Stimulated activated effector memory CD8-positive, alpha-beta T cell treated with anti-CD3 and anti-CD28 coated beads, Interleukin-12 subunit alpha, Interleukin-12 subunit beta, amount 100 ng/mL, for 72 hours (primary cell): ENCODE data around the gene PKIG.
"Not testable (repeated sequence)": the region's sequence is repeated elsewhere in the genome, so short reads cannot be mapped to it uniquely, and the experiment has no call there.

Source experiments
- ATAC-seq: fragments of 150-1000 bp; cut with Tn5 transposase; 2 replicates; pipeline ENCODE4 v1.10.0; 2021
- DNase-seq, 2 donors: peaks; one replicate each; pipeline ENCODE4 v3.0.0; 2021 to 2022; ENCODE audit warnings: low spot score in 2 of 2
- H3K27ac Mint-ChIP-seq: one replicate; pipeline ENCODE4 v1.8.0; 2022; ENCODE audit warnings: mild to moderate bottlenecking, mixed read lengths
- H3K36me3 Mint-ChIP-seq: one replicate; pipeline ENCODE4 v1.8.0; 2022; ENCODE audit warnings: mild to moderate bottlenecking, mixed read lengths
- H3K4me1 Mint-ChIP-seq: one replicate; pipeline ENCODE4 v1.8.0; 2022; ENCODE audit warnings: mixed read lengths
- H3K4me3 Mint-ChIP-seq: one replicate; pipeline ENCODE4 v1.8.0; 2022; ENCODE audit warnings: mild to moderate bottlenecking, mixed read lengths
- H3K9me3 Mint-ChIP-seq: one replicate; pipeline ENCODE4 v1.8.0; 2022; ENCODE audit warnings: mixed read lengths

PKIG gene

DNA sequence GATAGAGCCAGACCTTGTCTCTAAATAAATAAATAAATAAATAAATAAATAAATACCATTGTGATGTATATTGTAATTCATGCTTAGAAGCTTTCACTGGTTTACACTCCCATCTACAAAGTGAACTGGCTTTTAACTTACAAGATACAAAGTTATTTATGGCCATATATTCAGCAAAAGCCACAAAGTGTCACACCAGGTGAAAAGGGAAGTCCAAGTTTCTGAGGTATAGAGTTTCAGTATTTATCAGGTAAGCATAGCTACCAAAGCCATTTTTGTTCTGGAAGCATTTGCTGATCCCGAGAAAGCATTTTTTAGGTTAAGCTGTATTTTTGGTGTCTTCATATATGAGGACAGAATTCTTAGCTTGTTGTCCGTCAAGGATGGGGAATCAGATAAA lies 22.1 kb upstream of the PKIG start:
- no peak overlapping the region for H3K4me3 Mint-ChIP-seq
- no peaks in the 10 kb centered on the region for H3K9me3 Mint-ChIP-seq
- H3K27ac Mint-ChIP-seq = no peak overlapping the region
- DNase-seq (no peak), ATAC-seq (no peak)
- no peaks in the 10 kb centered on the region for H3K4me1 Mint-ChIP-seq
- H3K36me3 Mint-ChIP-seq = no peaks in the 10 kb centered on the region

DNA sequence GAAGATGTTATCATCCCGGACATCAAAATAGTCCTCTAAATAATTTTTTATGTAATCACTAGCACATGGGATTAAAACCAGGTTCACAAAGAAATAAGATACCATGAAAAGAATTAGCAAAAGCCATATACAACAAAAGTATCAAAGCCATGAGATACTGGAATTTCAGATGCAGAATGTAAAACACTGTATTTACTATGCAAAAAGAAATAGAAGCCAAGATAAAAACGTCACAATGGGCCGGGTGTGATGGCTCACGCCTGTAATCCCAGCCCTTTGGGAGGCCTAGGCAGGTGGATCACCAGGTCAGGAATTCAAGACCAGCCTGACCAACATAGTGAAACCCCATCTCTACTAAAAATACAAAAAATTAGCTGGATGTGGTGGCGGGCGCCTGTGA lies 21.6 kb upstream of the PKIG start:
- H3K27ac Mint-ChIP-seq, H3K4me1 Mint-ChIP-seq, DNase-seq, H3K36me3 Mint-ChIP-seq, ATAC-seq, H3K9me3 Mint-ChIP-seq, H3K4me3 Mint-ChIP-seq: not testable (repeated sequence)

- Mint-ChIP-seq H3K36me3 (no peaks in the 10 kb centered on the region), H3K4me3 (no peak overlapping the region), H3K9me3 (no peaks in the 10 kb centered on the region), H3K27ac (no peak overlapping the region), H3K4me1 (no peaks in the 10 kb centered on the region)
- ATAC-seq = no peak
- DNase-seq = no peak
Measured at GRCh38 chr20:44561876-44562275, 20.5 kb upstream of the PKIG start.

DNA sequence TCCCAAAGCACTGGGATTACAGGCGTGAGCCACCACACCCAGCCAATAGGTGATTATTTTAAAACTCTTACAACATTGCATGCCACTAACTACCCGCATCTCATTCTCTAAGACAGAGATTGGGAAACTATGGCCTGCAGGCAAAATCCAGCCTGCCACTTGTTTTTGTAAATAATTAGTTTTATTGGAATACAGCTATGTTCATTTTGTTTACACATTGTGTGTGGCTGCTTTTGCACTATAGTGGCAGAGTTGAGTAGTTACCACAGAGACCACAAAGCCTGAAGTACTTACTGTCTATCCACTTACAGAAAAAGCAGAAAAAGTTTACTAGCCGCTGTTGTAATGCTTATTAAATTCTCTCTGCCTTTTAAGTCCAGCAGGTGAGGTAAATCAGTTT lies 16.4 kb upstream of the PKIG start:
- no peak for ATAC-seq
- Mint-ChIP-seq H3K9me3 (no peaks in the 10 kb centered on the region), H3K36me3 (no peaks in the 10 kb centered on the region), H3K4me3 (no peak overlapping the region), H3K4me1 (no peaks in the 10 kb centered on the region), H3K27ac (no peak overlapping the region)
- DNase-seq = no peak

GRCh38 chr20:44566811-44567210 lies 15.6 kb upstream of the PKIG start:
- no peak for ATAC-seq
- no peak overlapping the region for H3K27ac Mint-ChIP-seq
- H3K36me3 Mint-ChIP-seq = no peaks in the 10 kb centered on the region
- no peaks in the 10 kb centered on the region for H3K4me1 Mint-ChIP-seq
- DNase-seq = no peak
- H3K4me3 Mint-ChIP-seq = no peak overlapping the region
- H3K9me3 Mint-ChIP-seq = no peaks in the 10 kb centered on the region

GRCh38 chr20:44570367-44570766 lies 12.0 kb upstream of the PKIG start:
- Mint-ChIP-seq H3K27ac (no peak overlapping the region), H3K4me3 (no peak overlapping the region), H3K4me1 (no peaks in the 10 kb centered on the region), H3K9me3 (no peaks in the 10 kb centered on the region), H3K36me3 (no peaks in the 10 kb centered on the region)
- ATAC-seq (no peak), DNase-seq (no peak)

GRCh38 chr20:44571362-44571988 lies 10.9 kb upstream of the PKIG start:
- no peak for ATAC-seq
- Mint-ChIP-seq H3K9me3 (no peaks in the 10 kb centered on the region), H3K4me1 (peaks cover 6% of the 10 kb centered on the region), H3K36me3 (no peaks in the 10 kb centered on the region), H3K4me3 (no peak overlapping the region), H3K27ac (no peak overlapping the region)
- DNase-seq = no peak

DNA sequence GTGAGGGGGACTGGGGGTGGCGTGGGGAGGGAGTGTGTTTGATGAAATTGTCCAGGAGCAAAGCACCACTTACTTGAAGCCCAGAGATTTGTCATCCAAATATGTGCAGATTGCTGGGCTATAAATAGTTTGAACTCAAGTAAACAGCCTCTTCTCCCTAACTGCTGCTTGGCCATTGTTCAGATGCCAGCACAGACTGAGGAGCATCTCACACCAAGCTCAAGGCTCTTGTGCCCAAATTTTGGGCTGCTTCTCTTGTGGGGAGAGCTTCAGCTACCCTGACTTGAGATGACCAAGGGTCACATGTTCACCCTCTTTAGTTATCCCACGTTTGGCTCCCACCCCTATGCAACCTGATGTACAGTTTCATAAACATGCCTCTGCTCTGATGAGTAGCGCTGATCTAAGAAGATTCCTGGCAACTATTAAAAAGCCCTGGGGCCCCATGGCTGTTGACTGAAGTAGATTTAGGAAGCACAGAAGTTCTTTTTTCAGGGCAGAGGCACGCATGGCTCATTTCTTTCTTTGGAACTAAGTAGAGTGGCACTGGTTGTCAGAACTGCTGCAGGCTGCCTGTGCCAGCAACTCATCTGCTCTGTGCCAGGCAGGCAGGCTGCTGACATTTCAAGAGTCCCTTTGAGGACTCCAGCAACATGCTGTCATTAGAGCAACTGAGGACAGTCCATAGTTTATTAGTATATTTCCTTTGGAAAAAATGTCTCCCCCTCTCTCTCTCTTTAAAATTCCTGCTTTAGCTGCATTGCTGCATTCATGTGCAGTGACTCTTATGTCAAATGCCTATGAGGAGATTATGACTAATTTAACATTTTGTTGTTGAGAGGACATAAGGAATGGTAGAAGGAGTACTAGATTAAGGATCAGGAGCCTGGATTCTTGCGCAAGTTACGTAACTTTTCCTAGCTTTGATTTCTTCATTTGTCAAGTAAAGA lies 9.6 kb upstream of the PKIG start:
- Mint-ChIP-seq H3K27ac (no peak overlapping the region), H3K4me3 (no peak overlapping the region), H3K4me1 (peaks cover 13% of the 10 kb centered on the region), H3K9me3 (no peaks in the 10 kb centered on the region), H3K36me3 (no peaks in the 10 kb centered on the region)
- ATAC-seq = no peak
- DNase-seq = no peak

GRCh38 chr20:44573501-44573869 lies 8.9 kb upstream of the PKIG start:
- Mint-ChIP-seq H3K9me3 (no peaks in the 10 kb centered on the region), H3K36me3 (no peaks in the 10 kb centered on the region), H3K4me1 (peaks cover 13% of the 10 kb centered on the region), H3K27ac (no peak overlapping the region), H3K4me3 (no peak overlapping the region)
- DNase-seq (no peak), ATAC-seq (no peak)

DNA sequence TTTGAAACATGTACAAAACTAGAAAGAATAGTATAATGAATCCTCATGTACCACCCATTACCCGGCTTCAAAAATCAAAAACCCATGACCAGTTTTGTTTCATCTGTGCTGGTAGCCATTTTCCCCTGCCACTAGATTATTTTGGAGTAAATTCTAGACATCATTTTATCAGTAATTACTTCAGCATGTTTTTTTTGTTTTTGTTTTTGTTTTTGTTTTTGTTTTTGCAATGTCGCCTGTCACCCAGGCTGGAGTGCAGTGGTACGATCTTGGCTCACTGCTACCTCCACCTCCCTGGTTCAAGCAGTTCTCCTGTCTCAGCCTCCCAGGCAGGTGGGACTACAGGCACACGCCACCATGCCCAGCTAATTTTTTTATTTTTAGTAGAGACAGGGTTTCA lies 8.0 kb upstream of the PKIG start:
- Mint-ChIP-seq H3K36me3 (no peaks in the 10 kb centered on the region), H3K4me1 (peaks cover 13% of the 10 kb centered on the region), H3K9me3 (no peaks in the 10 kb centered on the region), H3K27ac (no peak overlapping the region), H3K4me3 (no peak overlapping the region)
- no peak for DNase-seq
- ATAC-seq = no peak

- H3K9me3 Mint-ChIP-seq = no peaks in the 10 kb centered on the region
- peaks cover 22% of the 10 kb centered on the region for H3K4me1 Mint-ChIP-seq
- DNase-seq (no peak), ATAC-seq (no peak)
- peak overlapping the region; percentile 19 for H3K27ac Mint-ChIP-seq
- H3K4me3 Mint-ChIP-seq = no peak overlapping the region
- no peaks in the 10 kb centered on the region for H3K36me3 Mint-ChIP-seq
Measured at GRCh38 chr20:44576297-44576696, 6.1 kb upstream of the PKIG start.

GRCh38 chr20:44579313-44580081 lies 2.9 kb upstream of the PKIG start:
- ATAC-seq (no peak), DNase-seq (no peak)
- H3K4me1 Mint-ChIP-seq = peaks cover 32% of the 10 kb centered on the region
- no peaks in the 10 kb centered on the region for H3K36me3 Mint-ChIP-seq
- no peaks in the 10 kb centered on the region for H3K9me3 Mint-ChIP-seq
- no peak overlapping the region for H3K4me3 Mint-ChIP-seq
- H3K27ac Mint-ChIP-seq = no peak overlapping the region

GRCh38 chr20:44580581-44581268 lies 1.7 kb upstream of the PKIG start:
- ATAC-seq = peak; percentile 64
- no peak overlapping the region for H3K27ac Mint-ChIP-seq
- no peaks in the 10 kb centered on the region for H3K9me3 Mint-ChIP-seq
- H3K4me1 Mint-ChIP-seq = peaks cover 32% of the 10 kb centered on the region
- no peaks in the 10 kb centered on the region for H3K36me3 Mint-ChIP-seq
- DNase-seq = no peak
- H3K4me3 Mint-ChIP-seq = no peak overlapping the region

DNA sequence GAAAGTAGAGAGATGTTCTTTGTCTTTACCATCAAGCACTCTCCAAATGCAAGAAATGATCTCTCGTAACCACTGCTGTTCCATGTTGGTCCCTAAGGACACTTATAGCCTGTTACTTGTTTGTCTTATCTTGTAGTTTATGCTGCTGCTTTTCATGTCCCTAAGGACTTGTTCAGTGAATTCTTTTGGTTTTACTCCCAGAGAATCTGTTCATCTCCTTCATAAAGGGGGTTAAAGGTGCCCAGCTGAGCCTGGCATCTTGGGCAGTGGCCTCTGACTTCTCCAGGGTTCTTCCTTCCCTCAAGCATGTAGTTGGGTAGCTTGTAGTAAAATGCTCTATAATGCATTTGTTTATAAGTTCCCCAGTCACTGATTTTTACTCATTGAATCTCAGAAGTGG lies 864 bp upstream of the PKIG start:
- no peak overlapping the region for H3K27ac Mint-ChIP-seq
- H3K4me1 Mint-ChIP-seq = peaks cover 26% of the 10 kb centered on the region

GRCh38 chr20:44583157-44583556 lies 778 bp downstream of the PKIG start:
- no peaks in the 10 kb centered on the region for H3K9me3 Mint-ChIP-seq
- H3K4me3 Mint-ChIP-seq = no peak overlapping the region
- peaks cover 4% of the 10 kb centered on the region for H3K36me3 Mint-ChIP-seq
- H3K4me1 Mint-ChIP-seq = peaks cover 19% of the 10 kb centered on the region
- no peak overlapping the region for H3K27ac Mint-ChIP-seq
- DNase-seq (no peak), ATAC-seq (no peak)

More for the DNA sequence above, 864 bp upstream of the PKIG start:
- ATAC-seq = no peak
- no peak for DNase-seq
- no peak overlapping the region for H3K4me3 Mint-ChIP-seq
- H3K36me3 Mint-ChIP-seq = no peaks in the 10 kb centered on the region
- H3K9me3 Mint-ChIP-seq = no peaks in the 10 kb centered on the region
